ENCODE measurements around the gene SLITRK1.

- TF ChIP-seq CTCF (IDR thresholded peaks at IDR 0.05) (no peak), POLR2AphosphoS5 (IDR thresholded peaks at IDR 0.05) (no peak), POLR2A (IDR thresholded peaks at IDR 0.05) (no peak)
Observed at GRCh38 chr13:83883061-83883523, 818 bp upstream of the SLITRK1 start.
